Astrocyte (in vitro differentiated cells and primary cell): ENCODE results near the gene MSRB3.

ENCODE experiments used
- CTCF ChIP-seq: IDR thresholded peaks from 2 replicates; pipeline ENCODE4 v1.5.1; 2011; ENCODE audit warnings: low read depth, mild to moderate bottlenecking, inconsistent platforms, low read length, moderate library complexity; ENCODE audit not compliant: insufficient read depth
- EZH2 ChIP-seq: IDR thresholded peaks from 2 replicates; pipeline ENCODE4 v1.6.1; 2012; ENCODE audit warnings: mild to moderate bottlenecking, low read length, inconsistent platforms; ENCODE audit not compliant: insufficient read depth

GRCh38 chr12:65325183-65325582 is 46.7 kb downstream of the MSRB3 start:
- TF ChIP-seq CTCF (no peak), EZH2 (no peak)
